GM12892 (cell line): ENCODE measurements around the gene KCNJ3.

Experiments used
- POLR2A ChIP-seq: IDR thresholded peaks from 2 replicates; pipeline ENCODE4 v1.6.1; 2011; ENCODE audit warnings: low read depth, low read length, control low read depth
- POLR2AphosphoS5 ChIP-seq: IDR thresholded peaks from 2 replicates; pipeline ENCODE4 v1.6.1; 2011; ENCODE audit warnings: low read depth, low read length, control low read depth

DNA sequence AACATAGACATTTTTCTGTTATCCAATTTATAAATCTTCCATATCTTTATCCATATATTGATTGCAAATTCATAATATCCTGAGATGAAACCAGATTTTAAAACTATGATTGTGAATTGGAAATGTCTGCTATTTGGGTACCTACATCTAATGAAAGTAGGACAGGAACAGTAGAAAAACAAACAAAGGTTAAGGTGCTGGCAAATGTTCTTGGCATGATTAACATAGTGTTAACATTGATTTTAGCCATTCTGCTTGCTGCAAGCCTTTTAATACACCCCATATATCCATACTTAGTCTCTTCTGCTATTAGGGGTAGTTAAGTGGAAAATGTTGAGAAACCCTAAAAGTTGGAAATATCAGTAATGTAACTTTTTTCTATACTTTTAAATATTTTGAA, 152.0 kb downstream of the KCNJ3 start:
- TF ChIP-seq POLR2AphosphoS5 (no peak), POLR2A (no peak)
